ENCODE data around the gene VTI1A. TPM values are rescaled to one million over a fixed set of nuclear protein-coding genes. Genes with fewer than 3 reads are reported as not detected.

VTI1A gene
- total RNA-seq, 1 donor from 2014 or later: 29.7 TPM

- Histone ChIP-seq H3K27ac (no peak overlapping the region), H3K9me3 (no peaks in the 10 kb centered on the region), H3K4me3 (no peak overlapping the region), H3K4me1 (peaks cover 4% of the 10 kb centered on the region), H3K36me3 (no peaks in the 10 kb centered on the region), H3K27me3 (no peaks in the 10 kb centered on the region)
- TF ChIP-seq CTCF (IDR thresholded peaks at IDR 0.05): no peak
- ATAC-seq (no peak), DNase-seq (no peak)
- intact Hi-C loops (cut with DNase I): no loop called here
Observed at GRCh38 chr10:112515852-112516251, 68.8 kb downstream of the VTI1A start.

DNA sequence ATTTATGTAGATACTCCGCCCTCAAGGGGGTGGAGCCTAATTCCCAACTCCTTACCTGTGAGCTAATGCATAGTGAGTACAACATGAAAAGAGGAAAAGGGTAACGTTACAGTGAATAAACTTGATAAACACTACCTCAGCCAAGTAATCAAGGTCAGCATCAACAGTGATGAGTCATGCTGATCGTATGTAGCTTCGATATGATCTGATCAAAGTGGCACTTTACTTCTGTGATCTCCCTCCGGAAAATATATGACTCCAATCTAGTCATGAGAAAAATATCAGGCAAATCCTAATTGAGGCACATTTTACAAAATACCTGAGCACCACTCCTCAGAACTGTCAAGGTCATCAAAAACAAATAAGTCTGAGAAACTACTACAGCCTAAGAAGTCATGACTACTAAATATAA lies 70.4 kb downstream of the VTI1A start:
- TF ChIP-seq CTCF (IDR thresholded peaks at IDR 0.05): no peak
- Histone ChIP-seq H3K4me1 (peaks cover 4% of the 10 kb centered on the region), H3K27ac (no peak overlapping the region), H3K36me3 (no peaks in the 10 kb centered on the region), H3K9me3 (no peaks in the 10 kb centered on the region), H3K4me3 (no peak overlapping the region), H3K27me3 (no peaks in the 10 kb centered on the region)
- intact Hi-C loops (cut with DNase I): no loop called here
- no peak for ATAC-seq
- DNase-seq: no peak

GRCh38 chr10:112519133-112519761 lies 72.2 kb downstream of the VTI1A start:
- Histone ChIP-seq H3K9me3 (no peaks in the 10 kb centered on the region), H3K4me3 (no peak overlapping the region), H3K27me3 (no peaks in the 10 kb centered on the region), H3K4me1 (peaks cover 4% of the 10 kb centered on the region), H3K36me3 (no peaks in the 10 kb centered on the region), H3K27ac (no peak overlapping the region)
- ATAC-seq: no peak
- no peak for DNase-seq
- no peak for TF ChIP-seq CTCF (IDR thresholded peaks at IDR 0.05)
- intact Hi-C loops (cut with DNase I): no loop called here

DNA sequence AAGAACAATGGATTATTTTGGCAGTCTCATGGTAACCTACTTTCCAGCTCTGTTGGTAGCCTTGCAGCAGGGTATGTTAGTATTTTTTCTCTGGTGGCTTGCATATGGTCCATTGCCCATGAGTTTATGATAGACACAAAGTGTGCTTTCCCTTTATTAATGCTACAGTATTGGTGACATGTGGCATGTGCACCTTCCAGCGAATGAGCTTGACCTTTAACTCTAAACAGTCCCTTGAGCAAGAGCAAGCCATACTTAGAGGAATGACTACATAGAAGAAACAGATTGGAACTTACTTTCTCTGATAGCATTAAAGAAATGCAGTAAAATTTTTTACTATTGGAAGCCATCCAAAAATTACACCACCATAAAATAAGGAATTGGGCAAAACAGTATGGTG lies 73.9 kb downstream of the VTI1A start:
- intact Hi-C loops (cut with DNase I): no loop called here

DNA sequence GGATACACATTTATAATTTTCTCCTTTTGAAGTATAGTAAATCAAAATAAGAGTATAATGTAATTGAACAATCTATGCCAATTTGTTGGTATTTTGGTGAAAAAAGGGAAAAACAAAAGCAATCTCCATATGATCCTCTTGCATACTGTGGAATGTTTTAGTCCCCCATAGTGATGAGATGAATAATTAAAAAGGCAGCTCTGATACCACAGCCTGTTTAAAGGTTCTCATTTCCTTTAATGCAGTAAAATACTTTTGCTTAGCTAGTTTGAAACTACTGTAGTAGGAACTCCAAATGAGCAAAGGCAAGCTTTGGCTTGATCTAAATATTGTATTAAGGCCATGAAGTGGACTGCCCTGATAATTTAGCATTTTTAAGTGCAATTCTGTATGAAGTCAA lies 77.6 kb downstream of the VTI1A start:
- H3K27ac ChIP-seq: no peak overlapping the region
- intact Hi-C loops (cut with DNase I): no loop called here

More for the DNA sequence above, 73.9 kb downstream of the VTI1A start:
- no peaks in the 10 kb centered on the region for H3K27me3 ChIP-seq
- H3K4me3 ChIP-seq: no peak overlapping the region
- H3K4me1 ChIP-seq: peaks cover 4% of the 10 kb centered on the region
- no peaks in the 10 kb centered on the region for H3K36me3 ChIP-seq
- no peak for TF ChIP-seq CTCF (IDR thresholded peaks at IDR 0.05)
- no peak for ATAC-seq
- no peaks in the 10 kb centered on the region for H3K9me3 ChIP-seq
- no peak overlapping the region for H3K27ac ChIP-seq
- no peak for DNase-seq

More for the DNA sequence above, 77.6 kb downstream of the VTI1A start:
- ATAC-seq: no peak
- Histone ChIP-seq H3K27me3 (no peaks in the 10 kb centered on the region), H3K4me1 (peaks cover 4% of the 10 kb centered on the region), H3K4me3 (no peak overlapping the region), H3K36me3 (no peaks in the 10 kb centered on the region), H3K9me3 (no peaks in the 10 kb centered on the region)
- TF ChIP-seq CTCF (IDR thresholded peaks at IDR 0.05): no peak
- no peak for DNase-seq

Data from upper lobe of right lung (tissue), 1 donor.